ENCODE data around the gene ADCY2.

GRCh38 chr5:7628820-7629219 is 232.9 kb downstream of the ADCY2 start:
- no peak for TF ChIP-seq CTCF (IDR thresholded peaks at IDR 0.05)
- TF ChIP-seq POLR2A (IDR thresholded peaks at IDR 0.05; ENCODE audit: low read depth), result no peak
- TF ChIP-seq POLR2AphosphoS5 (IDR thresholded peaks at IDR 0.05), result no peak
- no peak for TF ChIP-seq EP300 (IDR thresholded peaks at IDR 0.05)
